KMS-11 (cell line): ENCODE results near the gene TSACC.

Source experiments
- H2AFZ ChIP-seq: fragments of 200-600 bp; sonication (generic); 2 replicates; pipeline ENCODE4 v1.6.1; 2016; ENCODE audit warnings: antibody characterized with exemption, mixed run types, low read depth
- H3K27ac ChIP-seq: fragments of 200-600 bp; sonication (generic); 2 replicates; pipeline ENCODE4 v1.6.1; 2016; ENCODE audit warnings: mild to moderate bottlenecking, mixed run types
- H3K27me3 ChIP-seq: fragments of 200-600 bp; sonication (generic); 2 replicates; pipeline ENCODE4 v1.6.1; 2017; ENCODE audit warnings: mild to moderate bottlenecking, low read depth, mixed run types, moderate library complexity; ENCODE audit not compliant: insufficient read depth
- H3K36me3 ChIP-seq: fragments of 200-600 bp; sonication (generic); 2 replicates; pipeline ENCODE4 v1.6.1; 2017; ENCODE audit warnings: mild to moderate bottlenecking, mixed run types; ENCODE audit not compliant: insufficient read depth
- H3K4me1 ChIP-seq: fragments of 200-600 bp; sonication (generic); 2 replicates; pipeline ENCODE4 v1.6.1; 2016; ENCODE audit warnings: mild to moderate bottlenecking, low read depth, mixed run types; ENCODE audit not compliant: poor library complexity, severe bottlenecking
- H3K4me2 ChIP-seq: fragments of 200-600 bp; sonication (generic); 2 replicates; pipeline ENCODE4 v1.7.0; 2016; ENCODE audit warnings: mild to moderate bottlenecking, mixed run types
- H3K4me3 ChIP-seq: fragments of 200-600 bp; sonication (generic); IDR thresholded peaks from 2 replicates; pipeline ENCODE4 v1.6.1; 2017; ENCODE audit warnings: low read depth, low read length, mixed read lengths; ENCODE audit not compliant: insufficient read depth
- H3K79me2 ChIP-seq: fragments of 200-600 bp; sonication (generic); 2 replicates; pipeline ENCODE4 v1.6.1; 2016; ENCODE audit warnings: low read depth, mixed run types; ENCODE audit not compliant: insufficient read depth
- H3K9ac ChIP-seq: fragments of 200-600 bp; sonication (generic); 2 replicates; pipeline ENCODE4 v1.6.1; 2016; ENCODE audit warnings: mild to moderate bottlenecking, mixed run types
- H4K20me1 ChIP-seq: fragments of 200-600 bp; sonication (generic); 2 replicates; pipeline ENCODE4 v1.6.1; 2016; ENCODE audit warnings: mild to moderate bottlenecking, mixed run types; ENCODE audit not compliant: insufficient read depth
- CTCF ChIP-seq: fragments of 200-600 bp; sonication (generic); conservative IDR thresholded peaks from 2 replicates; pipeline ENCODE4 v1.6.1; 2017; ENCODE audit warnings: low read depth, mild to moderate bottlenecking, antibody characterized with exemption, low read length, moderate library complexity, mixed read lengths

Gene TSACC

DNA sequence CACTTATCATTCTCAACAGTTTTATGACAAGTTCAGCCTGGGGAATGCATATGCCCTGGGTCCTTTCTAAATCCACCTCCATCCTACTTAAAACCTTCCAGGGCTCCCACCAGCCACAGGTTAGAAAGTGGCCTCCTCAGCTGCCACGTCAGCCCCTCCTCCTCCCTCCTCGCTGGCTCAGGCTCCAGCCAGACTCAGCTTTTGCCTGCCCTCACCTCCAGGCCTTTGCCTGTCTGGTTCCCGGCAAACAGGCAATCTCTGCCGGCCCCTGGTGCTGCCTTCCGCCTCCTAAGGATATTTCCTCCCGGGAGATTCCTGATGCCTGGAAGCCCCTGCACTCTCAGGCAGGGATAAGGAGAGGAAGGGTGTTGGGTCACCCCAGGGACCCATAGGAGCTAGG, 40.2 kb downstream of the TSACC start:
- Histone ChIP-seq H3K27me3 (peaks cover 42% of the 10 kb centered on the region), H3K4me2 (no peak overlapping the region), H3K4me1 (no peaks in the 10 kb centered on the region), H4K20me1 (no peaks in the 10 kb centered on the region), H3K4me3 (no peak overlapping the region), H3K79me2 (no peaks in the 10 kb centered on the region), H2AFZ (no peak overlapping the region), H3K27ac (no peak overlapping the region), H3K9ac (no peak overlapping the region), H3K36me3 (no peaks in the 10 kb centered on the region)
- no peak for TF ChIP-seq CTCF

- Histone ChIP-seq H3K79me2 (no peaks in the 10 kb centered on the region), H3K27me3 (peaks cover 31% of the 10 kb centered on the region), H4K20me1 (no peaks in the 10 kb centered on the region), H3K9ac (no peak overlapping the region), H3K27ac (no peak overlapping the region), H3K36me3 (no peaks in the 10 kb centered on the region), H3K4me3 (no peak overlapping the region), H2AFZ (no peak overlapping the region), H3K4me1 (no peaks in the 10 kb centered on the region), H3K4me2 (no peak overlapping the region)
- no peak for TF ChIP-seq CTCF
Observed at GRCh38 chr1:156379420-156380165, 41.3 kb downstream of the TSACC start.

DNA sequence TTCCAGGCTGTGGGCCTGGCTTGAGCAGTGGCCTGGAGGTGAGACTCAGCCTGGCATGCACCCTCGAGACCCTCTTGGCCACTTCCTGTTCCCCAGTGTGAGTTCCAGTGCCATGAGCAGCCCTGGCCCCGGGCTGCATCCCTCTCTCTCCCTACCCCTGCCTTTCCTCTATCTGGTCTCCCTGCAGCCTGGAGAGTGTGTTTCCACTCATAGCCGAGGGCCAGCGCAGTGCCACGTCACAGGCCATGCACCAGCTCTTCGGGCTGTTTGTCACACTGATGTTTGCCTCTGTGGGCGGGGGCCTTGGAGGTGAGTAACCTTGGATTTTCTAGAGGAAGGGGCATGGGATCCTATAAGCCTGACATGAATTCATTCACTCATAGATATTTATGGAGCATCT, 44.2 kb downstream of the TSACC start:
- Histone ChIP-seq H3K36me3 (no peaks in the 10 kb centered on the region), H3K4me2 (no peak overlapping the region), H3K27me3 (peaks cover 25% of the 10 kb centered on the region), H4K20me1 (no peaks in the 10 kb centered on the region), H3K79me2 (no peaks in the 10 kb centered on the region), H3K4me1 (no peaks in the 10 kb centered on the region), H3K4me3 (no peak overlapping the region), H3K27ac (no peak overlapping the region), H3K9ac (no peak overlapping the region), H2AFZ (peak overlapping the region; percentile 8)
- TF ChIP-seq CTCF = no peak

DNA sequence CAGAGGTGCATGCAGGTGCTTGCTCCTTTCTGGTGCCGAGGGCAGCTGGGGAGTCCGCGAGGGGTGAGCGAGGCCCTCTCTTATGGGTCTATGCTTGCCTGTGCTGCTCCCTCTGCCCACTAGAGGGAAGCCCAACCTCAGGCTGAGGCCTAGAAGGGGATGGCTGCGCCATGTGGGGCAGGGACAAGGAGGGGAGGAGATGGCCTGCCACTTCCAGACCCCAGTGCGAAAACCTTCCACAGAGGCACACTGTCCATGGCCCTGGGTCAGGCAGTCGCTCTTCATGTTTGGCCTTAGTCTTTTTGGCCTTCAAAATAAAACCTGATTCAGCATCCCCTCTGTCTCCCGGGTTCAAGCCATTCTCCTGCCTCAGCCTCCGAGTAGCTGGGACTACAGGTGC, 44.7 kb downstream of the TSACC start:
- no peak overlapping the region for H3K27ac ChIP-seq
- no peaks in the 10 kb centered on the region for H3K79me2 ChIP-seq
- H3K4me3 ChIP-seq = no peak overlapping the region
- no peak overlapping the region for H3K4me2 ChIP-seq
- peak overlapping the region; percentile 8 for H2AFZ ChIP-seq
- H3K27me3 ChIP-seq = peaks cover 26% of the 10 kb centered on the region
- H4K20me1 ChIP-seq = no peaks in the 10 kb centered on the region
- no peak overlapping the region for H3K9ac ChIP-seq
- no peaks in the 10 kb centered on the region for H3K4me1 ChIP-seq
- TF ChIP-seq CTCF = peak; percentile 100
- no peaks in the 10 kb centered on the region for H3K36me3 ChIP-seq
